Ramos (cell line): ENCODE results near the gene AJUBA.
"Not testable (repeated sequence)": the region's sequence is repeated elsewhere in the genome, so short reads cannot be mapped to it uniquely, and the experiment has no call there.

Source experiments
- in situ Hi-C: fragments of 300-500 bp; cut with MboI; formaldehyde crosslinking; loops from one replicate; pipeline ENCODE4 v1.14.3; 2022; ENCODE audit warnings: low sequenced_read_pairs; ENCODE audit not compliant: unreplicated experiment

The AJUBA gene

DNA sequence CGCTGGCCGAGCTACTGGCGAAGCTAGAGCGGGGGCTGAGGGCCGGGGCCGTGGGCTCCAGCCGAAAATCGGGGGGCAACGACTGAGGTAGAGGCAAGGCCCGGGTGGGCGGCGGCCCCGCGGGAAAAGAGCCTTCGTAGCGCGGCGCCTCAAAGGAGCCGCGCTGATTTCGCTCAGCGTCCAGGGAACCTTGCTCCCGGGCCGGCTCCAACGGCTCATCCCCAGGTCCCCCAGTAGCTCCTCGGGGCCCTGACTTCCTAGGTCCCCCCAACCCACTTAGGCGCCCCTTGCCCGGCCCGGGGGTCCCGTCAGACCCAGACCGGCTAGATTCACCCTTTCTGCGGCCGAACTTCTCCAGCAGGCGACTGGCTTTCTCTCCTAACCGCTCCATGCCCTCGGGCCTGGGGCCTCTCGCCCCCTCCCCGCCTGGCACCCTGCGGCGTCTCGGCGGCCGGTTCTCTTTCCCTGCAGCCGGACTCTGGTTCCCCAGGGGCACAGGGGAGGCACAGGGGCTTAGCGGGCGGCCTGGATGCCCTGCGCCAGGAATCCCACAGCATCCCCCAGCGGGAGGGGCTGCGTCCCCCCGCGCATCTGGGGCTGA, 375 bp downstream of the AJUBA start:
- in situ Hi-C loops = no loop called here

- in situ Hi-C loops = no loop called here
These were observed 1.1 kb downstream of the AJUBA start for GRCh38 chr14:22981090-22981875.

DNA sequence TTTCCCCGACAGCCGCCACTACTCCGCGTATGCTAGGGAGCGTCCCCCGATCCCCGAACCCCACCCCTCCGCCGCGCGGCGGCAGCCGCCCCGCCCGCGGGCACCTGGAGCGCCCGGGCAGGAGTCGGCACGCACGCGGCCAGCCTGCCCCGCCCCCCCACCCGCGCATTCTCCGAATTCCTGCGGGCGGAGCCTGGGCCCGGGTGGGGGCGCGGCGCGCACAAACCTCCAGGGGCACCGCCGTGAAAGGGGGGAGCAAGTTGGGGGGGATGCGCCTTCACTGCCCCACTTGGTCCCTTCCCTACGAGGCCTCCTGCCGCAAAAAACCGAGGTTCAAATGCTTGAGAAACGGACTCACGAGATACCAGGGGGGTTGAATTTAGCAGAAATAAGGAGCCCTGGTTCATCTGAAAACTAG, 1.7 kb downstream of the AJUBA start:
- in situ Hi-C loops = no loop called here

GRCh38 chr14:22979748-22980392, 2.5 kb downstream of the AJUBA start:
- in situ Hi-C loops = loop anchor here (10.0 kb wide), 1 partner anchor 595 kb away; no protein-coding TSS in a partner anchor

GRCh38 chr14:22978981-22979671, 3.2 kb downstream of the AJUBA start:
- in situ Hi-C loops = loop anchor here (10.0 kb wide), 1 partner anchor 594 kb away; no protein-coding TSS in a partner anchor

- in situ Hi-C loops = loop anchor here (10.0 kb wide), 1 partner anchor 594 kb away; no protein-coding TSS in a partner anchor
These were observed 3.9 kb downstream of the AJUBA start for GRCh38 chr14:22978487-22978837.

GRCh38 chr14:22977684-22978486, 4.5 kb downstream of the AJUBA start:
- in situ Hi-C loops = loop anchor here (10.0 kb wide), 1 partner anchor 593 kb away; no protein-coding TSS in a partner anchor

DNA sequence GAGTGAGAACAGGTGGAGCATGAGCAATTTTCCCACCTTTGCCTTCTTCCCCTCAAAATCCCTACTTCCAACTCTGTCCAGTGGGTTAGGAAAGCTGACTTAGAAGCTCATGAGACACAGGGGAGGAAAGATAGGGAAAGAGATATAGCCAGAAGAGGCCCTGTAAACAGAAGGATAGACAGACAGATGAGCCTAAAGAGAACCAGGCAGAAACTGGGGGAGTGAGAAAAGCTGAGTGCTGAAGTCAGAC, 5.0 kb downstream of the AJUBA start:
- in situ Hi-C loops = loop anchor here (10.0 kb wide), 1 partner anchor 593 kb away; no protein-coding TSS in a partner anchor

GRCh38 chr14:22976620-22977433, 5.5 kb downstream of the AJUBA start:
- in situ Hi-C loops = loop anchor here (10.0 kb wide), 1 partner anchor 592 kb away; no protein-coding TSS in a partner anchor

- in situ Hi-C loops = loop anchor here (10.0 kb wide), 1 partner anchor 590 kb away; no protein-coding TSS in a partner anchor
These were observed 7.6 kb downstream of the AJUBA start for GRCh38 chr14:22974530-22975313.

DNA sequence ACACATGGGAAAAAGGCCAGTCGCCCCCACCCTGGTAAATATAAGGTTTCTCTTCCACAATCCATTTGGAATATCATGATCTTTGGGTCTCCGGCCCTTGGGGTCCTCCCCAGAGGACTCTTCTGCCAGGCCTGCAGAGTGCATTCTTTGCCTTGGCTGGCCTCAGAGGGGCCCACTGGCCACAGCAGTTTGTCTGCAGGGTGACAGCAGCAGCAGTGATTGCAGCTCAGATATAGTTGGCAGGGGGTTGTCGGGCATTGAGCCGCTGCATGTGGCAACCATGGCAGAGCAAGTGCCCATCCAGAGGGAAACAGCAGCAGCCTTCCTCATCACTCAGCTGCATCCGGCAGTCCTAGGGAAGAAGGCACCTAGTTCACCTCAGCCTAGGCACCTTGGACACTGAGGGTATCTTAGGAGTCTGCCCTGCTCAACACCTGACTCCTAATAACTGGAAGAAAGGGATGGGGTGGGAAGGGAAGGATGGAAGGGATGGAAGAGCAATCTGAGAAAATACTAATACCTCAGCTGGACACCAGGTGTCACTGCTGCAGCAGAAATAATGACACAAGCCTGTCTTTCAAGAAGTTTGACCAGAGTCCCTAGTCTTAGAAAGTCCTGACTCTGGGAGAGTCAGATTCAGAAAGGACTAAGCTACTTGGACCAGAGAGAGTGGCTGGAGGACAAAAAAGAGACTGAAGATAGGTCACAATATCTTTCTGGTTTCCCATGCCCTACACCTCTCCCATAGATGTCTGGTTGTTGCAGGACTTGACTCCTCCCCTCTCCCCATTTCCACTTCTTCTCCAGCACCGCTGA, 8.9 kb downstream of the AJUBA start:
- in situ Hi-C loops = loop anchor here (10.0 kb wide), 1 partner anchor 589 kb away; no protein-coding TSS in a partner anchor

- in situ Hi-C loops = loop anchor here (10.0 kb wide), 1 partner anchor 588 kb away; no protein-coding TSS in a partner anchor
These were observed 9.9 kb downstream of the AJUBA start for GRCh38 chr14:22972313-22972930.

DNA sequence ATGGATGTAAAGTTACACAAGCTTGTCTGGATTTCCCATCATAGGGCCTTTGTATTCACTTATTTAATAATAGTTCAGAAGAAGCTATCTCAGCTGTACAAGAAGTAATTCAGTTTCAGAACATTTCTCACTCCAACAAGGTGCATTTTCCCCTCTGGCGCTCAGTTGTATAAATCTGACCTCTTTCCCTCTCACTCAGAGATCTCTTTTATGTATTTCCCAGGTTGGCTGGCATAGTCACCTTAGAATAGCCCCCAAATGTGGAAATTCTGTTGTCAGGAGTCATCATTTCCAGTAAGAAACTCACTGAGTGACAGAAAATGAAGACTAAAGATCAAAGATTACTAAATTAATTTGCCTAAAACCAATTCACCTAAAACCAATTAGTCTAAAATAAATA, 11.2 kb downstream of the AJUBA start:
- in situ Hi-C loops = loop anchor here (10.0 kb wide), 1 partner anchor 586 kb away; no protein-coding TSS in a partner anchor

DNA sequence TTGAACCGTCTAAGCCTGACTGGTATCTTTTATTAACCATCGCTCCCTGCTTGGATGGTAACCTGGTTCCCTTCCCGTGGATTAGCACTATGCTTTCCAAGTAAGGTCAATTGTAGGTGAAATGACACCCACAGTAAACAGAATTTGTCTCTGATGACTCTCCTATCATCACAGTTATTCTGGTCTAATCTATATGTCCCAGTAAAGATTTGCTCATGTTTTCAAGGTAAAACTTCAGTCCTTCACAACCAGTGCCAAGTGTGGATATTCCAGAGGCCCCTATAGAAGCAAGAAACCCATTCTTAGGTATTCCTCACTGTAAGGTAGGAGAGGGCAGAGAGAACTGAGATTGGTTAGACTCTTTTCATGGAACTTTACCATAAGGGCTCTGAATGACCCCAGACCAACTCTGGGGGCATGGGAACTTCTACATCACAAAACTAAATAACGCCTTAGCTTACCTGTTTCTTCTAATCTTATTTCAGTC, 15.5 kb downstream of the AJUBA start:
- in situ Hi-C loops = no loop called here

DNA sequence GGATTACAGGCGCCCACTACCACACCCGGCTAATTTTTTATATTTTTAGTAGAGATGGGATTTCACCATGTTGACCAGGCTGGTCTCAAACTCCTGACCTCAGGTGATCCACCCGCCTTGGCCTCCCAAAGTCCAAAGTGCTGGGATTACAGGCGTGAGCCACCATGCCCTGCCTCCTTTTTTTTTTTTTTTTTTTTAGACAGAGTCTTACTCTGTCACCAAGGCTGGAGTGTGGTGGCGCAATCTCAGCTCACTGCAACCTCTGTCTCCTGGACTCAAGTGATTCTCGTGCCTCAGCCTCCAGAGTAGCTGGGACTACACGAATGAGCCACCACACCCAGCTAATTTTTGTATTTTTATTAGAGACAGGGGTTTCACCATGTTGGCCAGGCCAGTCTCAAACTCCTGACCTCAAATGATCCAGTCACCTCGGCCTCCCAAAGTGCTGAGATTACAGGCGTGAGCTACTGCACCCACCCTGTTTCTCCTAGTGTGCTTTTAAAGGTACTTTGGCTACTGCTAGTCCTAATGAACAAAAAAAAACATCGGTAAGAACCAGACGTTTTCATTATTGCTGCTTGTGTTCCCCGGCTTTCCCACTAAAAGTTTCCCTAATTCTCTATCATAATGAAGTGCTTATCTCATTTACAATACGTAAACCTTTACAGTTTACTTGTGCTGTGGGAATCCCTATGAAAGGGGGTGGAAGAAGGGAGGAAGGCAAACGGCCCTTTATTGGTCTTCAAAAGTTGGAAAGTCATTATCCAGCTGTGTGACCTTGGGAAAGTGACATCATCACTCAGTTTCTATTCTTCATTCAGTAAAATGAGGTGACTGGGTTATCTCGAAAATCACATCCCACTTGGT, 16.2 kb downstream of the AJUBA start:
- in situ Hi-C loops = not testable (repeated sequence)
